ENCODE measurements around the gene LCOR.

The LCOR gene

GRCh38 chr10:96991313-96991841 lies 159.3 kb downstream of the LCOR start:
- DNase-seq: no peak

DNA sequence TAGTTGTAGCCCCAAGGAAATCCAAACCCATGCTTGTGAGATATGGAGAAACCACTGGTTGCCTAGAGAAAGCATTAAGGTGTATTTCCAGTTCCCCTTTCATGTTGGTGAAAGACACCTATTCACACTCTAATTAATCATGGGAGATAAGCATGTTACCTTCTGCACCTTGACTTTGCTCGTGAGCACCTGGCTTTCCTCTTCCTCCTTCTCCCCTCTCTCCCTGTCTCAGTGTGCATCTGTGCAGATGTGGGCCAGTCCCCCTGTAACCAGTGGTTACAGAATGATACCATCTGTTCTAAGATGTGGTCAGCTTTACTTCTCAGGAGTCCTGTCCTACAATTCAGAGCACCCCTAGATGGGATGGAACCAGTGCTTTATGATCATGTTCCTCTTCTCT lies 160.6 kb downstream of the LCOR start:
- DNase-seq: no peak

DNA sequence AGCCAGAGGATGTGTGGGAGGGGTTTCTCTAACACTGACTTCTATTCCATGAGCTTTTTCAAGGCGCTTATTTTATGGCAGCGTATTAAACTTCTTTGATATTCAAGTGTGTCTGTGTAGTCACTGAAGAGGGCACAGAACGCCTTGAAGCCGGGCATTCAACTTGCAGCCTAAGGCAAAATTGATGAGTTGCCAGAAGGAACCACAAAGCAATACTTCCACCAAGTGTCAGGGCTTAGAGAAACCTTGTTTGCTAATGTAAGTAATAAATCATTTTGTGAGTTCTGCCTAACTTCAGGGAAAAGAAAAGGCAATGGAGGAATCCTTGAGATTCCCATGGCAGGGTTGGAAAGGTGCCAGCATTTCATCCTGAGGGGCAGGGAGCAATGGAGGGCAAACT lies 163.8 kb downstream of the LCOR start:
- DNase-seq: no peak

DNA sequence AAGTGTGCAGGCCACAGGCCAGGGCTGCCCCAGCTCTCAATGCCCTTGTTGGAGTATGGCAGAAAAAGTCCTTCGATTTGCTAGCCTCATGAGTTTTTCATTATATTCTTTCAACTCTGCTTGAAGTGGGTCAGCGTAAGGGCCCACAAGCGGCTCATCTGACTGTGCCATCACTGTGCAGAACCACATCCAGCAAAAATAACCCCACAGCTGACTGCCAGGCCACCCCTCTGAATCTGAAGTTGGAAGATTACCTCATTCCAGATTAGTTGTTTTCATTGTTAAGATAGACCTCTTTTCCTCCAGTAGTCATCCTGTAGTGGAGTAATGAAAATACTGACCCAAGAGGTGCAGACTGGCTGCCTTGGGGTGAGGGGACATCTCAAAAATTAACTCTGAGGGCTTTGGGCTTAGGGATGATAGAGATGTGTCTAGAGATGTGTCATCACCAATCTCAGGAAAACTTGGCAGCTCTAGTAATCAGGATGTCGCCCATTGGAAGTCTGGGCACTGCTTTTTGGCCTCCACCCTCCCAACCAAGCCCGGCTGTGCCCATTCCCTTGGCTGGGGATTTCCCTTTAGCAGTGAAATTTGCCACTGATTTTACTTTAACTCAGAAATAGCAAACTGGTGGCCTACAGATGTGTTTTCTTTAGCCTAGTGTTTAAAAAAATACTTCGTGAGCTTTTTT lies 164.3 kb downstream of the LCOR start:
- no peak for DNase-seq

DNA sequence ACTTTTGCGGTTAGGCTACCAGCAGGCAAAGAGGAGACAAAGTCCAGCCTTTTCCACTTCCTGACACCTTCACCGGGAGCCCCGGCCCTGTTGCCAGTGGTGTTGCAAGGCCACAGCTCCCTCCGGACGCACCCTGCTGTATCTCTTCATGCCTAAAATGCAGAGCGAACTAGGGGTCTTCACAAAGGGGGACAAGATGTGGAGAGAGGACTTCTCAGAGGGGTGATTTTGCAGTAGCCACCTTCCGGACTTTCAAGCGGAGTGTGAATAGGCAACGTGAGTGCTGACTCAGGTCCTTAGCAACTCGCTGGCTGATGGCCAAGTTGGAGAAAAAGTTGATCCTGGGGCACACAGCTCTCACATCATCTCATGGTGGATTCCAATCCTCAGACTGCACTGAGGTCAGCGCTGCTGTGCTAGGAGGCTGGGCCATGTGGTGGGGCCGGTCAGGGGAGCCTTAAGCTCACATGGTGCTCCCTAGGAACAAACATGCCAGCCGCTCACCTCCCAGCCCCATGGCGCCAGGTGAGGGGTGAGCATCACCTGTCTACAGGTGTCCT lies 166.3 kb downstream of the LCOR start:
- DNase-seq: no peak

DNA sequence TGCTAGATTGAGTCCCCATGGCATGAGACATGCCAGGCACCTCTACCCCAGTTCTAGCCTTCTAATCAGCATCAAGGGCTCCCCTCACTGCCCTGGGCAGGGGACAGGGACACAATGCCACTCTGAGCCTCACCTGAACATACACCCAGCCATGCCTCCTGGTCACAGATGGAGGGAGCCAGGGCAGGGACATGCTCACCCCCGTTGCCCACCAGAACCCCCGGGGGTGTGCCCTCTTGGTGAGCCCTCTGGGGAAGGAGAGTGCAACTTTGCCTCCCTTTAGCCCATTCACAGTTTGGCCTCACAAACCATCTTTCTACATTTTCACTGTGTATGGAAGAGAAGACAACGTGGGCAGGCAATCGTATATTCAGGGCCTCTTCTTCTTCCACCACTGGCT lies 167.2 kb downstream of the LCOR start:
- no peak for DNase-seq

- no peak for DNase-seq
These were observed 167.9 kb downstream of the LCOR start for GRCh38 chr10:96999987-97000386.

DNA sequence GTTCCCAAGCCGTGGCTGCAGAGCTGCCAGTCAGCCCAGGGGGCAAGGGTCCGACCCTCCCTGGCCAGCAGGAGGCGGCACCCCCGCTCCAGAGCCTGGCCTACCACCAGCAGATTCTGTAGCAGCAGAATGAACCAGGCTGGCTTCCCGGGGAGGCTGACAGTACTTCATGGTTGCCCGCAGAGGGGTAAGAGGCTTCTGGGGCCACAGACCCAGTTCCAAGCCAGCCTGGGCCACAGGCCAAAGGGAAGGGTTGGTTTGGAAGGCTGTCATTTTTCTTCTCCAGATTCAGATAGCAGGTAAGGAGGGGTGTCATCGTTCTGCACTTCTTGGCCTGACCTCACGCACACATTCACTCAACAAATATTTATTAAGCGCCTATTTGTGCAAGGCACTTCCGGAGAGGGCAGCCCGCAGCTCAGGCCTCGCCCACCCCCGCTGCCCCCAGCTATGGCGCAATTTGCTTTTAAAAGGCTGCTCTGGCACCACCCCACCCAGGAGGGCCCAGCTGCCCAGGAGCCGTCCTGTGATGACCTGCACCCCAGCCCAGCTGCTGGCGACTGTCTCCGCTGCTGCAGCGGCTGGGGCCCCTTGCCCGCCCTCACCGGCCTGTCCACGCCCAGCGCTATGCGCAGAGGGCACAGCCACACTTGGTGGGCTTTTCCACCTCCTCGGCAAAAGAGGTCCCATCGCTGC lies 168.5 kb downstream of the LCOR start:
- no peak for DNase-seq

GRCh38 chr10:97001183-97001991 lies 169.3 kb downstream of the LCOR start:
- no peak for DNase-seq

DNA sequence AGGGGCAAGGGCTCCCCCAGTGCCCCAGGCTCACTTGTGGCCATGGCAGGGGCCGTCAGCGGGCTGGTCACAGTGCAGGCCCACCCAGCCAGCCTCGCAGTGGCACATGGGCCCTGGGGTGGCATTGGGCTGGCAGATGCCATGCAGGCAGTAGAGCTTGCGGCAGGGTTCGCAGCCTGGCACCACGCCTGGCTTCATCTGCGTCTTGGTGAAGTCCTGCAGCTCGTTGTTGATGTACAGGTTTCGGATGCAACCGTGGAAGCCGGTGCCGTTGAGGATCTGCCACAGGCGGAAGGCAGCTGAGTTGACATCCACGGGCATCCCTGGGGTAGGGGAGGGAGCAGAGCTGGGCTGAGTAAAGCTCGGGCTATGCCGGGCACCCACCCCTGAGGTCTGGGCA lies 170.6 kb downstream of the LCOR start:
- DNase-seq: no peak

GRCh38 chr10:97003151-97003803 lies 171.2 kb downstream of the LCOR start:
- no peak for DNase-seq

- DNase-seq: no peak
These were observed 171.7 kb downstream of the LCOR start for GRCh38 chr10:97003804-97004201.

DNA sequence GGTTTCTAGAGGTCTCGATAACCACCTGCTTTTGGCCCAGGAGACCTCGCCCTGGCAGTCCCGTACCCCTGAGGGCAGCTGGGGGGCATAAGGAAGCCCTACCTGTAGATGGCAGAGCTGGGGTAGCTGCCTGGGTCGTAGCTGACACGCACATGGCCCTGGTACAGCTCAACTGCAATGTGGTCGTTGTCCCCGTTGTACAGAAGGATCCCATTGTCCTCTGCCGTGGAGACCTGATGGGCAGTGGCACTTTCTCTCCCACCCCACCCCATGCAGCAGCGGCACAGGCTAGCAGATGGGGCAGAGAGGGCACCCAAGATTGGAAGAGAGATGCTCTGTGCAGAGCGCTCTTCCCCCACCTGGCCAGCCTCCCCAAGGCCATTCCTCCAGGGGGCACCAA lies 172.5 kb downstream of the LCOR start:
- no peak for DNase-seq

GRCh38 chr10:97005349-97005748 lies 173.3 kb downstream of the LCOR start:
- DNase-seq: no peak

- no peak for DNase-seq
These were observed 174.3 kb downstream of the LCOR start for GRCh38 chr10:97006364-97006763.

GRCh38 chr10:97007417-97007816 lies 175.3 kb downstream of the LCOR start:
- no peak for DNase-seq

GRCh38 chr10:97010695-97011206 lies 178.7 kb downstream of the LCOR start:
- DNase-seq: no peak

DNA sequence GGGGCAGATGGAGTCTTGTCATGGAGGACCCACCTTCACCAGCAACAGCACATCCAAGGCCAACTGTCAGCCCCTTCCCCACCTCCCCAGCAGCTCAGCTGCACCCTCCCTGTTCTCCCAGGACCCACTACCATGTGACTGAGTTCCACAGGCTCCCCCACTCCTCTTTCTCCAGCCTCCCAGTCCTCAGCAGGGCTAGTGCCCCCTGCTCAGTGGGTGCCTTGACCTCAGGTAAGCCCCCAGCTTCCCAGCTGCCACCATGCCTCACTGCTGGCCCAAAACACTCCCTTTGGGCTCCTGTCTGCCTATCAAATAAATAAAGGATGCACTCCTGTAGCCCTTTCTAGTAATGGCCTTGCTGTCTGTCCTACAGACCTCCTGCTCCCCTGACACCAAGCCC lies 179.3 kb downstream of the LCOR start:
- no peak for DNase-seq

DNA sequence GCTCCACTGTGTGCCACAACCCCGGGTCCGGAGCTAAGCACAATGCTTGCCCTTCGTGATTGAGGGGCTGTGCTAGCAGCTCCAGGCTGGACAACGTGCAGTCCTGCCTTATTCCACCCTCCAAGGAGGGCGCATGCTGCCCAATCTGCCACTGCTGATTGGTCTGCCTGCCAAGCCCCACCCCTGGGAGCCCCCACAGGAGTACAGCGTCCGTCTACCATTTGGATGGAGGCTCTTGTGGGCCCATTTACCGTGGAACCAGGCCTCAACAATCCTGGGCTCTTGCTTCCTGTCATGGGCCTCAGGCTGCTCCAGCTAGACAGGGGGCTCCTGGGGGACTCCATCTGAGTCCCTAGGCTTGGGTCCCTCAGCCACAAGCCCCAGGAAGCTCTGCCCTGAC lies 180.4 kb downstream of the LCOR start:
- no peak for DNase-seq

DNA sequence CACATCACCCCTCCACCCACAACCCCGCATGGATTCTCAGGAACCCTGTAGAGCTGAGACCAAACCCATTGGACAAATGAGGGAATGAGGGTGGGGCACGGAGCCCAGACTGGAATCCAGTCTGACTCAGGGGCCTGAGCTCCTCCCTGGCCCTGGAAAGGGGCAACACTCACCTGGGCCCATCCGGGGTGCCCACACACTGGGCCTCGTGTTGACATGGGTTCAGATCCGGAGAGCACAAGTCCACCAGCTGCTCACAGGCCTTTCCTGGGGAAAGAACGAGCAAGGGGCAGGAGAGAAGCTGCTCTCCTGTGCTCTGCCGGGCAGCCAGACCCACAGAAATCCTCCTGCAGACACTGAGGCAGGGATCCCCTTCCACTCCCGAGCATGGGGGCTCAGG lies 181.5 kb downstream of the LCOR start:
- DNase-seq: no peak

DNA sequence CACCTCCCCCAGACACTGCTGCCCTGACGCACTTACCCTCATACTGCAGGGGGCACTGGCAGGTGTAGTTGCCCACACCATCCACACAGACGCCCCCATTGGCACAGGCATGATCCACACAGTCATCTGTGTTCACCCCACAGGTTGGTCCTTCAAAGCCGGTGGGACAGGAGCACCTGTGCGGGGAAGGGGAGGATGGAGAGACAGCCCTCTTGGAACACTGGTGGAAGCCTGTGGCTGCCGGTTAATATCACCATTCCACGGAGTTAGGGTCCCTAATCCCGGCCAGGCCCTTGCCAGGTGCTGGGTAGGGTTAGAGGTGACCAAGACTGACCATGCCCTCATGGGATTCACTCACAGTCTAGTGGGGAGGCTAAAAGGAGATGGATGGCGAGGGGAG lies 181.9 kb downstream of the LCOR start:
- DNase-seq: no peak

- DNase-seq: no peak
These were observed 183.1 kb downstream of the LCOR start for GRCh38 chr10:97015240-97015639.
